WTC11 (cell line): ENCODE data around the gene FPR1. TPM values are rescaled to one million over a fixed set of nuclear protein-coding genes. Genes with fewer than 3 reads are reported as not detected.

Experiments used
- ATAC-seq: fragments of 200-7000 bp; cut with Tn5 transposase; 2 replicates; pipeline ENCODE4 v1.10.0; 2021; ENCODE audit warnings: mild to moderate bottlenecking, moderate library complexity
- CTCF ChIA-PET: fragments of 300-600 bp; sonication (Branson Sonifier 250); formaldehyde crosslinking; loops from one replicate; lab custom pipeline; 2021; ENCODE audit warnings: antibody characterized with exemption; lab: Charles Lee
- POLR2A ChIA-PET: fragments of 350-600 bp; sonication (Branson Sonifier 250); formaldehyde crosslinking; loops from one replicate; lab custom pipeline; 2021; ENCODE audit warnings: antibody characterized with exemption; lab: Charles Lee
- DNase-seq: peaks from one replicate; pipeline ENCODE4 v3.0.0; 2021; ENCODE audit warnings: low spot score
- H3K27ac Mint-ChIP-seq: 2 replicates; pipeline ENCODE4 v1.8.0; 2021; ENCODE audit warnings: mixed read lengths
- H3K27me3 Mint-ChIP-seq: 2 replicates; pipeline ENCODE4 v1.8.0; 2021; ENCODE audit warnings: low read depth, mild to moderate bottlenecking, moderate library complexity, mixed read lengths
- H3K36me3 Mint-ChIP-seq: 2 replicates; pipeline ENCODE4 v1.8.0; 2021; ENCODE audit warnings: mixed read lengths
- H3K4me1 Mint-ChIP-seq: 2 replicates; pipeline ENCODE4 v1.8.0; 2022; ENCODE audit warnings: mixed read lengths
- H3K4me3 Mint-ChIP-seq: 2 replicates; pipeline ENCODE4 v1.8.0; 2021; ENCODE audit warnings: mild to moderate bottlenecking, moderate library complexity, mixed read lengths
- H3K9me3 Mint-ChIP-seq: 2 replicates; pipeline ENCODE4 v1.8.0; 2021; ENCODE audit warnings: mixed read lengths
- CREB1 ChIP-seq: sonication (generic); formaldehyde crosslinking; IDR thresholded peaks from 2 replicates; pipeline ENCODE4 v1.8.0; 2023; ENCODE audit warnings: mild to moderate bottlenecking, missing genetic modification reagents
- FOXK1 ChIP-seq: sonication (generic); formaldehyde crosslinking; IDR thresholded peaks from 2 replicates; pipeline ENCODE4 v1.8.0; 2022; ENCODE audit warnings: mild to moderate bottlenecking, moderate library complexity, missing genetic modification reagents
- GRHL2 ChIP-seq: fragments of 250-450 bp; sonication (Bioruptor Pico); IDR thresholded peaks from 2 replicates; pipeline ENCODE4 v1.8.0; 2022; ENCODE audit warnings: mild to moderate bottlenecking, moderate library complexity; ENCODE audit not compliant: insufficient replicate concordance, severe bottlenecking
- HMGA2 ChIP-seq: fragments of 250-450 bp; sonication (Bioruptor Pico); IDR thresholded peaks from 2 replicates; pipeline ENCODE4 v1.4.0; 2021; ENCODE audit warnings: mild to moderate bottlenecking, moderate library complexity
- JAZF1 ChIP-seq: fragments of 250-450 bp; sonication (Bioruptor Pico); IDR thresholded peaks from 2 replicates; pipeline ENCODE4 v1.9.0; 2021; ENCODE audit warnings: moderate library complexity, mild to moderate bottlenecking, inconsistent platforms
- OVOL2 ChIP-seq: fragments of 250-450 bp; sonication (Bioruptor Pico); IDR thresholded peaks from 2 replicates; pipeline ENCODE4 v1.9.0; 2021; ENCODE audit warnings: mild to moderate bottlenecking, borderline replicate concordance
- SMAD3 ChIP-seq: sonication (generic); formaldehyde crosslinking; IDR thresholded peaks from 2 replicates; pipeline ENCODE4 v1.8.0; 2022; ENCODE audit warnings: missing genetic modification reagents, mild to moderate bottlenecking, borderline replicate concordance
- SOX15 ChIP-seq: fragments of 250-450 bp; sonication (Bioruptor Pico); IDR thresholded peaks from 2 replicates; pipeline ENCODE4 v1.9.0; 2021; ENCODE audit warnings: mild to moderate bottlenecking
- TP53 ChIP-seq: sonication (generic); formaldehyde crosslinking; IDR thresholded peaks from 2 replicates; pipeline ENCODE4 v1.8.1; 2023; ENCODE audit warnings: mild to moderate bottlenecking, missing genetic modification reagents
- total RNA-seq: library from RNA; stranded (reverse); gene quantifications from 3 replicates; pipeline ENCODE4 v1.2.3, GENCODE V29; 2021
- TF ChIP-seq, protein P1 (sequence below): sonication (generic); formaldehyde crosslinking; IDR thresholded peaks from 2 replicates; pipeline ENCODE4 v1.8.1; 2023; ENCODE audit warnings: mild to moderate bottlenecking, missing genetic modification reagents, borderline replicate concordance
- TF ChIP-seq, protein P2 (sequence below): sonication (generic); formaldehyde crosslinking; IDR thresholded peaks from 2 replicates; pipeline ENCODE4 v1.8.0; 2022; ENCODE audit warnings: mild to moderate bottlenecking, missing genetic modification reagents
- TF ChIP-seq, protein P3 (sequence below): sonication (generic); formaldehyde crosslinking; IDR thresholded peaks from 2 replicates; pipeline ENCODE4 v1.8.1; 2023; ENCODE audit warnings: mild to moderate bottlenecking, missing genetic modification reagents, moderate library complexity
- TF ChIP-seq, protein P4 (sequence below): sonication (generic); formaldehyde crosslinking; IDR thresholded peaks from 2 replicates; pipeline ENCODE4 v1.8.1; 2022; ENCODE audit warnings: mild to moderate bottlenecking, moderate library complexity, missing genetic modification reagents

Gene FPR1
- total RNA-seq, 1 experiment from 2014 or later: 0.72 TPM

DNA sequence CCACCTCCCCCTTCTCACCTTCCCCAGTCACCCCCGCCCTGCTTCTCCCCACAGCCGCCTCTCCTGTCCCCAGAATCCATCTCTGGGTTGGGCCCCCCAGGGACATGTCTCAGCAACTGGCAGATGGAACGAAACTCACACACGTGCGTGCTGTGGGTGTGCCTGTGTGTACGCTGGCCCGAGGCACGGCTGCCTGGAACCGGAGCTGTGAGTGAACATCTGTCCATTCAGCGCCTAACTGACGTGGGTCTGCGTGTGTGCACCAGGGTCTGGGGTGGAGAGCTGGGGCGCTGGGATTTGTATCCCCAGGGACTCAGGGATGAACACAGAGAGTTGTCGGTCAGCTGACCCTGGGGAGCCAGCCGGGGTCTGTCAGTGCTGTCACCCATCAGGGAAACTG lies 27.1 kb downstream of the FPR1 start:
- ChIA-PET POLR2A (no interaction called here), CTCF (interaction anchor here (1.1 to 2.0 kb wide), 3 partner anchors 15 to 53 kb away, joined by 3 to 7 read pairs (median 4); no protein-coding TSS in a partner anchor)
- no peak overlapping the region for H3K4me3 Mint-ChIP-seq
- TF ChIP-seq GRHL2: no peak
- TF ChIP-seq SMAD3: no peak
- TF ChIP-seq, protein P1, sequence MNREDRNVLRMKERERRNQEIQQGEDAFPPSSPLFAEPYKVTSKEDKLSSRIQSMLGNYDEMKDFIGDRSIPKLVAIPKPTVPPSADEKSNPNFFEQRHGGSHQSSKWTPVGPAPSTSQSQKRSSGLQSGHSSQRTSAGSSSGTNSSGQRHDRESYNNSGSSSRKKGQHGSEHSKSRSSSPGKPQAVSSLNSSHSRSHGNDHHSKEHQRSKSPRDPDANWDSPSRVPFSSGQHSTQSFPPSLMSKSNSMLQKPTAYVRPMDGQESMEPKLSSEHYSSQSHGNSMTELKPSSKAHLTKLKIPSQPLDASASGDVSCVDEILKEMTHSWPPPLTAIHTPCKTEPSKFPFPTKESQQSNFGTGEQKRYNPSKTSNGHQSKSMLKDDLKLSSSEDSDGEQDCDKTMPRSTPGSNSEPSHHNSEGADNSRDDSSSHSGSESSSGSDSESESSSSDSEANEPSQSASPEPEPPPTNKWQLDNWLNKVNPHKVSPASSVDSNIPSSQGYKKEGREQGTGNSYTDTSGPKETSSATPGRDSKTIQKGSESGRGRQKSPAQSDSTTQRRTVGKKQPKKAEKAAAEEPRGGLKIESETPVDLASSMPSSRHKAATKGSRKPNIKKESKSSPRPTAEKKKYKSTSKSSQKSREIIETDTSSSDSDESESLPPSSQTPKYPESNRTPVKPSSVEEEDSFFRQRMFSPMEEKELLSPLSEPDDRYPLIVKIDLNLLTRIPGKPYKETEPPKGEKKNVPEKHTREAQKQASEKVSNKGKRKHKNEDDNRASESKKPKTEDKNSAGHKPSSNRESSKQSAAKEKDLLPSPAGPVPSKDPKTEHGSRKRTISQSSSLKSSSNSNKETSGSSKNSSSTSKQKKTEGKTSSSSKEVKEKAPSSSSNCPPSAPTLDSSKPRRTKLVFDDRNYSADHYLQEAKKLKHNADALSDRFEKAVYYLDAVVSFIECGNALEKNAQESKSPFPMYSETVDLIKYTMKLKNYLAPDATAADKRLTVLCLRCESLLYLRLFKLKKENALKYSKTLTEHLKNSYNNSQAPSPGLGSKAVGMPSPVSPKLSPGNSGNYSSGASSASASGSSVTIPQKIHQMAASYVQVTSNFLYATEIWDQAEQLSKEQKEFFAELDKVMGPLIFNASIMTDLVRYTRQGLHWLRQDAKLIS: no peak
- no peak for TF ChIP-seq CREB1 (CRISPR knock-in tag)
- peaks cover 34% of the 10 kb centered on the region for H3K4me1 Mint-ChIP-seq
- no peak for ATAC-seq
- H3K27ac Mint-ChIP-seq: no peak overlapping the region
- no peaks in the 10 kb centered on the region for H3K36me3 Mint-ChIP-seq
- peaks cover 37% of the 10 kb centered on the region for H3K27me3 Mint-ChIP-seq
- no peaks in the 10 kb centered on the region for H3K9me3 Mint-ChIP-seq
- DNase-seq: no peak

DNA sequence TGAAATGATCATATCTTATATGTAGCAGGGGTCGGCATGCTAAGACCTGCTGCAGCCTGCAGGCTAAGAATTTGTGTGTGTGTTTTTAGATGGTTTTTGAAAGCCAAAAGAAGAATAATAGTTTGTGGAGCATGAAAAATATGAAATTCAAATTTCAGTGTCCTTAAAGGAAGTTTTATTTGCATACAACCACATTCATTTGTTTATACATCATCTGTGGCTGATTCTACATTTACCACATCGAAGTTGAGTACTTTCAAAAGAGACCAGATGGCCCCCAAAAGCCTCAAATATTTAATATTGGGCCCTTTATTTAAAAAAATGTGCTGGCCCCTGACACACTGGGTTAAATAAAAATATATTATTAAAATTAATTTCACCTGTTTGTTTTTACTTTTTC lies 29.2 kb downstream of the FPR1 start:
- no peaks in the 10 kb centered on the region for H3K9me3 Mint-ChIP-seq
- ATAC-seq (no peak), DNase-seq (no peak)
- peaks cover 55% of the 10 kb centered on the region for H3K27me3 Mint-ChIP-seq
- H3K4me3 Mint-ChIP-seq: no peak overlapping the region
- H3K4me1 Mint-ChIP-seq: peaks cover 27% of the 10 kb centered on the region
- no peak overlapping the region for H3K27ac Mint-ChIP-seq
- H3K36me3 Mint-ChIP-seq: no peaks in the 10 kb centered on the region
- ChIA-PET POLR2A (no interaction called here), CTCF (interaction anchor here (1.0 kb wide), 1 partner anchor 10 kb away, joined by 3 read pairs; no protein-coding TSS in a partner anchor)
- no peak for TF ChIP-seq FOXK1 (CRISPR knock-in tag)
- no peak for TF ChIP-seq JAZF1 (CRISPR knock-in tag)
- TF ChIP-seq OVOL2 (CRISPR knock-in tag): no peak
- TF ChIP-seq, protein P2, sequence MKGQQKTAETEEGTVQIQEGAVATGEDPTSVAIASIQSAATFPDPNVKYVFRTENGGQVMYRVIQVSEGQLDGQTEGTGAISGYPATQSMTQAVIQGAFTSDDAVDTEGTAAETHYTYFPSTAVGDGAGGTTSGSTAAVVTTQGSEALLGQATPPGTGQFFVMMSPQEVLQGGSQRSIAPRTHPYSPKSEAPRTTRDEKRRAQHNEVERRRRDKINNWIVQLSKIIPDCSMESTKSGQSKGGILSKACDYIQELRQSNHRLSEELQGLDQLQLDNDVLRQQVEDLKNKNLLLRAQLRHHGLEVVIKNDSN: no peak
- TF ChIP-seq, protein P3, sequence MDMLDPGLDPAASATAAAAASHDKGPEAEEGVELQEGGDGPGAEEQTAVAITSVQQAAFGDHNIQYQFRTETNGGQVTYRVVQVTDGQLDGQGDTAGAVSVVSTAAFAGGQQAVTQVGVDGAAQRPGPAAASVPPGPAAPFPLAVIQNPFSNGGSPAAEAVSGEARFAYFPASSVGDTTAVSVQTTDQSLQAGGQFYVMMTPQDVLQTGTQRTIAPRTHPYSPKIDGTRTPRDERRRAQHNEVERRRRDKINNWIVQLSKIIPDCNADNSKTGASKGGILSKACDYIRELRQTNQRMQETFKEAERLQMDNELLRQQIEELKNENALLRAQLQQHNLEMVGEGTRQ (CRISPR knock-in tag): no peak
- TF ChIP-seq, protein P4, sequence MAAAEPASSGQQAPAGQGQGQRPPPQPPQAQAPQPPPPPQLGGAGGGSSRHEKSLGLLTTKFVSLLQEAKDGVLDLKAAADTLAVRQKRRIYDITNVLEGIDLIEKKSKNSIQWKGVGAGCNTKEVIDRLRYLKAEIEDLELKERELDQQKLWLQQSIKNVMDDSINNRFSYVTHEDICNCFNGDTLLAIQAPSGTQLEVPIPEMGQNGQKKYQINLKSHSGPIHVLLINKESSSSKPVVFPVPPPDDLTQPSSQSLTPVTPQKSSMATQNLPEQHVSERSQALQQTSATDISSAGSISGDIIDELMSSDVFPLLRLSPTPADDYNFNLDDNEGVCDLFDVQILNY (CRISPR knock-in tag): no peak

DNA sequence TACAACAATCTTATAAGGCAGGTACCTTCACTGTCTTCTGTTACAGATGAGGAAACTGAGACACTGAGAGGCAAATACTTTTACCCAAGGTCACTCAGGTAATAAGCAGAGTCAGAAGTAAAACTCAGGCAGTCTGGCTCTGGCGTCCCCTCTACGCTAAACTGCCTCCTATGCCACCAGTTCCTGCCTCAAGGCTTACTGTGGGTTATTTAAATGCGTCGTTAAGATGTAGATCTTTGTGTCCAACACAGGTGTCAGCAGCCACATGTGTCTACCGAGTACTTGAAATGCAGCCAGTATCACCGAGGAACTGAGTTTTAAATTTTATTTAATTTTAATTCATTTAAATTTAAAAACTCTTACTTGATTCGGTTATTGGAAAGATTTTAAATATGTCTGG lies 29.8 kb downstream of the FPR1 start:
- CTCF ChIA-PET: interaction anchor here (1.0 kb wide), 1 partner anchor 10 kb away, joined by 3 read pairs; no protein-coding TSS in a partner anchor
- Mint-ChIP-seq H3K4me1 (peaks cover 21% of the 10 kb centered on the region), H3K27ac (no peak overlapping the region), H3K9me3 (no peaks in the 10 kb centered on the region), H3K27me3 (peaks cover 56% of the 10 kb centered on the region), H3K4me3 (no peak overlapping the region)
- no peak for ATAC-seq
- TF ChIP-seq HMGA2 (CRISPR knock-in tag): no peak
- no peak for TF ChIP-seq TP53 (CRISPR knock-in tag)
- no peak for TF ChIP-seq SOX15 (CRISPR knock-in tag)
- TF ChIP-seq, all 79 proteins: peak for 0
- H3K36me3 Mint-ChIP-seq: no peaks in the 10 kb centered on the region
- no peak for DNase-seq
- POLR2A ChIA-PET: no interaction called here
